Trophoblast cell (in vitro differentiated cells and primary cell): ENCODE data around the gene TSEN54.

ENCODE experiments used
- DNase-seq, 2 donors: peaks; one replicate each; pipeline ENCODE4 v3.0.0-alpha.2; 2016
- H2AFZ ChIP-seq: 2 replicates; pipeline ENCODE4 v1.6.1; 2013; ENCODE audit warnings: low read length, moderate library complexity, mild to moderate bottlenecking; ENCODE audit not compliant: insufficient read depth, poor library complexity
- H2AK5ac ChIP-seq: 2 replicates; pipeline ENCODE4 v1.6.1; 2013; ENCODE audit warnings: mild to moderate bottlenecking, low read length
- H2BK120ac ChIP-seq: 2 replicates; pipeline ENCODE4 v1.6.1; 2013; ENCODE audit warnings: low read length, mild to moderate bottlenecking, moderate library complexity; ENCODE audit not compliant: insufficient read depth, poor library complexity
- H2BK12ac ChIP-seq: 2 replicates; pipeline ENCODE4 v1.6.1; 2013; ENCODE audit warnings: mild to moderate bottlenecking, low read length, moderate library complexity
- H2BK5ac ChIP-seq: 2 replicates; pipeline ENCODE4 v1.6.1; 2013; ENCODE audit warnings: low read length, low read depth, moderate library complexity, mild to moderate bottlenecking; ENCODE audit not compliant: poor library complexity
- H3K14ac ChIP-seq: 2 replicates; pipeline ENCODE4 v1.6.1; 2013; ENCODE audit warnings: mild to moderate bottlenecking, low read length
- H3K18ac ChIP-seq: 2 replicates; pipeline ENCODE4 v1.6.1; 2013; ENCODE audit warnings: mild to moderate bottlenecking, low read length
- H3K23ac ChIP-seq: 2 replicates; pipeline ENCODE4 v1.6.1; 2013; ENCODE audit warnings: low read length
- H3K27ac ChIP-seq: 2 replicates; pipeline ENCODE4 v1.5.1; 2013; ENCODE audit warnings: low read depth, mild to moderate bottlenecking, inconsistent platforms, low read length, moderate library complexity
- H3K27me3 ChIP-seq: 2 replicates; pipeline ENCODE4 v1.6.1; 2013; ENCODE audit warnings: inconsistent platforms, mild to moderate bottlenecking, low read length, moderate library complexity; ENCODE audit not compliant: insufficient read depth
- H3K36me3 ChIP-seq, 2 experiments: 1 replicate in 1 of 2; 2 replicates in 1 of 2; pipeline ENCODE4 v1.6.1; 2013; ENCODE audit warnings: low read length in 2 of 2, mild to moderate bottlenecking in 2 of 2, moderate library complexity in 1 of 2; ENCODE audit not compliant: insufficient read depth in 2 of 2, control insufficient read depth in 1 of 2
- H3K4ac ChIP-seq: 2 replicates; pipeline ENCODE4 v1.6.1; 2013; ENCODE audit warnings: low read depth, mild to moderate bottlenecking, low read length, moderate library complexity
- H3K4me1 ChIP-seq, 2 experiments: 1 replicate in 1 of 2; 2 replicates in 1 of 2; pipeline ENCODE4 v1.6.1; 2013; ENCODE audit warnings: low read length in 2 of 2, mild to moderate bottlenecking in 2 of 2, moderate library complexity in 1 of 2; ENCODE audit not compliant: insufficient read depth in 2 of 2, control insufficient read depth in 1 of 2
- H3K4me2 ChIP-seq: 2 replicates; pipeline ENCODE4 v1.6.1; 2013; ENCODE audit warnings: inconsistent platforms, mild to moderate bottlenecking, low read length, moderate library complexity
- H3K4me3 ChIP-seq: 2 replicates; pipeline ENCODE4 v1.5.1; 2013; ENCODE audit warnings: mild to moderate bottlenecking, low read depth, low read length, inconsistent platforms
- H3K79me1 ChIP-seq: one replicate; pipeline ENCODE4 v1.6.1; 2013; ENCODE audit warnings: low read length
- H3K79me2 ChIP-seq: 2 replicates; pipeline ENCODE4 v1.6.1; 2013; ENCODE audit warnings: low read length, mild to moderate bottlenecking; ENCODE audit not compliant: control insufficient read depth, insufficient read depth, poor library complexity
- H3K9ac ChIP-seq: 2 replicates; pipeline ENCODE4 v1.6.1; 2013; ENCODE audit warnings: mild to moderate bottlenecking, low read length
- H3K9me3 ChIP-seq: 2 replicates; pipeline ENCODE4 v1.6.1; 2013; ENCODE audit warnings: low read depth, mild to moderate bottlenecking, control low read depth, inconsistent platforms, low read length; ENCODE audit not compliant: insufficient read depth
- H4K12ac ChIP-seq: 2 replicates; pipeline ENCODE4 v1.6.1; 2013; ENCODE audit warnings: low read depth, mild to moderate bottlenecking, low read length, moderate library complexity
- H4K8ac ChIP-seq: 2 replicates; pipeline ENCODE4 v1.6.1; 2013; ENCODE audit warnings: low read depth, mild to moderate bottlenecking, low read length, moderate library complexity
- H4K91ac ChIP-seq: one replicate; pipeline ENCODE4 v1.6.1; 2013; ENCODE audit warnings: low read depth, mild to moderate bottlenecking, low read length, moderate library complexity
- WGBS: extraction: QIAGEN DNeasy Blood & Tissue Kit; methylation state at CpG from one replicate; pipeline ENCODE4 v1.1.7; 2013; ENCODE audit warnings: missing lambda C conversion rate; ENCODE audit not compliant: insufficient read length, insufficient coverage; ENCODE audit errors: extremely low coverage; 5-methylcytosine and 5-hydroxymethylcytosine counted together

Gene TSEN54

DNA sequence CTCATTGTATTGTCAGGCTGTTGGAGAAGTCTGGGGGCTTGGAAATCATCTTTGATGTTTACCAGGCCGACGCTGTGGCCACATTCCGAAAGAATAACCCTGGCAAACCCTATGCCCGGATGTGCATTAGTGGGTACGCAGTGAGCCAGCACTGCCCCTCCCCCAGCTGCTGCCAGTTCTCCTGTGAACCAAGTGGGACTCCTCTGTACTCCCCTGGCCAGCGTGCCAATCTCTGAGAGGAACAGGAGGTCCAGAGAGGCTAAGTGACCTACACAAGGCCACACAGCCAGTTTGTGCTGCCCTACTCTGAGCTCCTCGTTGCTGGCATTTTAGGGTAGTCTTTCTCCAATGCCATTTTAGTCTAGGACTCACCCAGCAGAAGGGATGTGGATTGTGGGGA lies 7.3 kb downstream of the TSEN54 start:
- Histone ChIP-seq H2BK5ac (no peak overlapping the region), H4K91ac (no peak overlapping the region), H3K9ac (no peak overlapping the region), H3K9me3 (no peaks in the 10 kb centered on the region), H2BK120ac (no peak overlapping the region), H4K12ac (no peak overlapping the region), H3K4ac (no peak overlapping the region), H3K18ac (no peak overlapping the region), H2AFZ (no peak overlapping the region), H3K4me3 (no peak overlapping the region), H3K79me2 (no peaks in the 10 kb centered on the region), H3K79me1 (peaks cover 3% of the 10 kb centered on the region), H3K14ac (no peak overlapping the region), H3K27ac (no peak overlapping the region), H3K4me1 (peaks cover 5 to 10% of the 10 kb centered on the region in 2 experiments), H3K36me3 (peaks cover 9 to 25% of the 10 kb centered on the region in 2 experiments), H3K27me3 (no peaks in the 10 kb centered on the region), H3K23ac (no peak overlapping the region), H2BK12ac (no peak overlapping the region), H2AK5ac (no peak overlapping the region), H4K8ac (no peak overlapping the region), H3K4me2 (no peak overlapping the region)
- no CpG with 5 or more reads among the region's 7 CpGs for WGBS
- DNase-seq = no peak

DNA sequence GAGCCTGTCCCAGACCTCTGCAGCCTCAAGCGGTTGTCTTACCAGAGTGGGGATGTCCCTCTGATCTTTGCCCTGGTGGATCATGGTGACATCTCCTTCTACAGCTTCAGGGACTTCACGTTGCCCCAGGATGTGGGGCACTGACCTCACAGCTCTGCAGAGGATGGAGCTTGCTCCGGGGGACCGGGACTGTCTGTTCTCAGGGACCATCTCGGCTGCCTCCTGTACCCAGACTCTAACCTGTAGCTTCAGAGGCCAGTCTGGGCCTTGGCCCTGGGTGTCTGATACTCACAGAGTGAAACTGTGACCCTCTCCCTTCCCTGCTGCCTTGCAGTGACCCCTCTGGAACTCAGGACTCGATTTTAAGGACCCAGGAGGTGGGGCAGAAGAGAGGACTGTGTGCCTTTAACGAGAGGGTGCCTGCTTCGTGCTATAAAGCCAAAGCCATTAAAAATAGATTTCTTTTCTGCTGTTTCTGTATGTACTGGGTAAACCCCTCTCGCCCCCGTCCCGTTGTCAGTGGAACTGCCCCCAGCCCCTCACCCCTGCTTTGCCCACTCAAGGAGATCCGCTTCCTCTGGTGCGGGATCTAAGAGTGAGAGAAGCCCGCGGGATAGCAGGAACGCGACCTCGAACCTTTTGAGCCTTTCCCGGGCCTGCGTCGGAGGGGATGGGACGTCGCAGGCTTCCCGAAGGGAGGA lies 8.1 kb downstream of the TSEN54 start:
- H3K79me1 ChIP-seq = peaks cover 3% of the 10 kb centered on the region
- no peak overlapping the region for H2BK12ac ChIP-seq
- no peak overlapping the region for H3K9ac ChIP-seq
- no peaks in the 10 kb centered on the region for H3K9me3 ChIP-seq
- H3K14ac ChIP-seq = no peak overlapping the region
- no peak overlapping the region for H4K8ac ChIP-seq
- no peak overlapping the region for H3K4ac ChIP-seq
- H2AK5ac ChIP-seq = no peak overlapping the region
- no peak overlapping the region for H3K27ac ChIP-seq
- peak overlapping the region; percentile 85 for H3K4me2 ChIP-seq
- peaks cover 5 to 10% of the 10 kb centered on the region in 2 experiments for H3K4me1 ChIP-seq
- no peak overlapping the region for H3K23ac ChIP-seq
- WGBS = no CpG with 5 or more reads among the region's 24 CpGs
- H2AFZ ChIP-seq = no peak overlapping the region
- no peak overlapping the region for H2BK120ac ChIP-seq
- peak overlapping the region; percentile 80 for H3K4me3 ChIP-seq
- H3K18ac ChIP-seq = no peak overlapping the region
- no peak for DNase-seq
- H4K91ac ChIP-seq = no peak overlapping the region
- no peak overlapping the region for H2BK5ac ChIP-seq
- no peaks in the 10 kb centered on the region for H3K79me2 ChIP-seq
- H3K27me3 ChIP-seq = no peaks in the 10 kb centered on the region
- H4K12ac ChIP-seq = no peak overlapping the region
- peaks cover 7 to 22% of the 10 kb centered on the region in 2 experiments for H3K36me3 ChIP-seq

DNA sequence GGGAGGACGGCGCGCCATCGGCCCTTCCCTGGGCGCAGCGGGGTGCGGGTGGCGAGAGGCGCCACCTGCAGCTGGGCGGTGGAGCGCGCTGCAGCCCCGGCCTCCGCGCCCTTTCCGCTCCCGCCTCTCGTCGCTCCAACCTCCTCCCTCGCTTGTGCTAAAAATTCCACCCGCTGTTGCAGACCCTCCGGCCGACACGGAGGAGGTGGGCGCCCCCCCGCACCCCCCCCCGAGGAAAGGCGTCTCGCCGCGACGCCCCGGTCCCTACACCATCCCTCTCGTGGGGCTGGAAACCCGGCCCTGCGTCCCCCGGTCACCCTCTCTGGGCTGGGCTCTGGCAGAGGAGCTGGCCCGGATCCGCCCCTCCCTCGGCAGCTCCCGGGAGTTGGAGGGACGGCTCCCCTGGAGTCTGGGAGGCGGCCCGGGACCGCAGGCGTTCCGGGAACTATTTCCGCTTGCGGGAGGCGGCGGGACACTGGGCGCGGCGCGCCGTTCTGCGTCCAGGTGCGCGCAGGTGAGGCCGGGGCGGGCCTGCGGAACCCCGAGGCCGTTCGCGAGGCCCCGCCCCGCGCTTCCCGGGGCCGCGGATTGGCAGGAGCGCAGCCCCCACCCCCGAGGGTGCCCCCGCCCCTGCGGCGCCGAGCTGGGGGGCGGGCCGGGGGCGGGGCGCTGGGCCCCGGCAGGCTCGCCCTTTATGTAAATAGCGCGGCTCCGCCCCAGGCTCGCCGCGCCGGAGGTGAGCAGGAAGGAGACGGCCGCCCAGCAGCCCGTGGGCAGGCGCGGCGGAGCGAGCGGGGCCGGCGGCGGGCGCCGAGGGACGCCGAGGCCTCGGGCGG lies 8.9 kb downstream of the TSEN54 start, which contains the start of gene LLGL2:
TSS of gene LLGL2 (plus strand) at position 728 of the 836 bp plus-strand sequence. CDS start 17,730 bp downstream, outside the sequence.
- Histone ChIP-seq H3K9me3 (no peaks in the 10 kb centered on the region), H2BK120ac (peak within 1 kb of the TSS; percentile 45), H2AK5ac (no peak within 1 kb of the TSS), H2BK5ac (peak within 1 kb of the TSS; percentile 57), H3K23ac (no peak within 1 kb of the TSS), H3K14ac (peak within 1 kb of the TSS; percentile 59), H4K91ac (peak within 1 kb of the TSS; percentile 78), H2BK12ac (no peak within 1 kb of the TSS), H3K18ac (peak within 1 kb of the TSS; percentile 62), H3K4me2 (peak within 1 kb of the TSS; percentile 99), H4K12ac (peak within 1 kb of the TSS; percentile 77), H3K4me3 (peak within 1 kb of the TSS; percentile 82), H3K79me1 (peaks cover 3% of the 10 kb centered on the region), H3K9ac (peak within 1 kb of the TSS; percentile 71), H3K36me3 (peaks cover 7 to 22% of the 10 kb centered on the region in 2 experiments), H3K27me3 (no peaks in the 10 kb centered on the region), H3K27ac (peak within 1 kb of the TSS; percentile 77), H3K4ac (peak within 1 kb of the TSS; percentile 51), H3K79me2 (no peaks in the 10 kb centered on the region), H4K8ac (peak within 1 kb of the TSS; percentile 83), H3K4me1 (peaks cover 5 to 10% of the 10 kb centered on the region in 2 experiments), H2AFZ (peak within 1 kb of the TSS; percentile 82)
- no CpG with 5 or more reads among the region's 108 CpGs for WGBS
- DNase-seq = peak; percentile 85 to 96

DNA sequence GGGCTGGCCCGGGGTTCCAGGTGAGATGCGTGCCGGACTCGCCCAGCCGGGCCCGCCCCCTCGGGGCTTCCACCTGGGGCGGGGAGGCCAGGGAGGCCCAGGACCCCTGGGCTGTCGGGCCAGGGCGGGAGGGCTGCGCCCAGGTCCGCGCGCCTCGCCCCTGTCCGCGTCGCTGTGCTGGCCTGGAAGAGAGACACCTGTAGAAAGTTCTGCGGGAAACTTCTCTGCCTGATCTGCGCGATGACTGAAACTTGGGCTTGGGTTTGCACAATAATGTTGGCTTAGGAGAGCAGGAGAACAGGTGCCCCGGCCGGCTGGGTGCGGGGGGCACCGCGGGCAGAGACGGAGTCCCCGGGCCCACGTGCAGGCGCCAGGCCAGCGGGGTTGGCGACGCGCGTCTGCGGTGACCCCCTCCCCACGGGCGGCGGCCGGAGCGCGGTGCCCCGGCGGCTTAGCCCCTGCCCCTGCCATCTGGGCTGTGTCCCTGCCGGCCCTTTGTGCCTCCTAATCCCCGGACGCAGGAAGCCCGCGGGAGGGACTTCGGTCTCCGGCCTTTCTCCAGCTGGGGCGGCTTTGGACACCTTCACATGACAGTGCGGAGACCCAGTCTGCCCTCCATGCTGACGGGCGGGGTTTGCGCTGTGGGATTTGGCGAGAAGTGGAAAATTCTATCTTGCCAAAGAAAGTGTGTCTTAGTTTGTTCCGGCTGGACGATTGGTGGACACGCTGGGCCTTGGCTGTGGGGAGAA lies 9.7 kb downstream of the TSEN54 start:
- peak in 1 of 2 donors; percentile 62 for DNase-seq
- no peak overlapping the region for H2BK5ac ChIP-seq
- H3K36me3 ChIP-seq = peaks cover 7 to 22% of the 10 kb centered on the region in 2 experiments
- peak overlapping the region; percentile 71 for H3K9ac ChIP-seq
- H3K79me2 ChIP-seq = no peaks in the 10 kb centered on the region
- peak overlapping the region; percentile 51 for H3K27ac ChIP-seq
- peak overlapping the region; percentile 7 for H3K18ac ChIP-seq
- no peak overlapping the region for H2BK12ac ChIP-seq
- H3K4me2 ChIP-seq = peak overlapping the region; percentile 99
- WGBS = no CpG with 5 or more reads among the region's 60 CpGs
- peaks cover 3% of the 10 kb centered on the region for H3K79me1 ChIP-seq
- H3K4me3 ChIP-seq = peak overlapping the region; percentile 82
- no peak overlapping the region for H2AK5ac ChIP-seq
- H3K9me3 ChIP-seq = no peaks in the 10 kb centered on the region
- H3K4ac ChIP-seq = no peak overlapping the region
- no peaks in the 10 kb centered on the region for H3K27me3 ChIP-seq
- H2AFZ ChIP-seq = peak overlapping the region; percentile 54
- H4K12ac ChIP-seq = no peak overlapping the region
- peak overlapping the region; percentile 10 for H3K14ac ChIP-seq
- peak overlapping the region; percentile 9 for H4K91ac ChIP-seq
- peak overlapping the region; percentile 24 for H4K8ac ChIP-seq
- H2BK120ac ChIP-seq = no peak overlapping the region
- no peak overlapping the region for H3K23ac ChIP-seq
- H3K4me1 ChIP-seq = peaks cover 5 to 13% of the 10 kb centered on the region in 2 experiments
